Thyroid gland (tissue), 4 donors: ENCODE measurements around the gene LIMK1.

Experiments used
- POLR2A ChIP-seq, 2 donors: fragments of 450-650 bp; IDR thresholded peaks; one replicate each; pipeline ENCODE4 v1.6.1; 2017; ENCODE audit warnings: antibody characterized with exemption in 2 of 2, mild to moderate bottlenecking in 2 of 2, moderate library complexity in 1 of 2
- TF ChIP-seq, protein P1 (sequence below), 6 experiments: fragments of 200-600 bp in 3 of 6; fragments of 450-650 bp in 3 of 6; sonication (generic) in 3 of 6; IDR thresholded peaks; one replicate each; pipeline ENCODE4 v1.5.1; 2016 to 2019; ENCODE audit warnings: antibody characterized with exemption in 6 of 6, mild to moderate bottlenecking in 2 of 6, inconsistent platforms in 1 of 6, moderate library complexity in 1 of 6

DNA sequence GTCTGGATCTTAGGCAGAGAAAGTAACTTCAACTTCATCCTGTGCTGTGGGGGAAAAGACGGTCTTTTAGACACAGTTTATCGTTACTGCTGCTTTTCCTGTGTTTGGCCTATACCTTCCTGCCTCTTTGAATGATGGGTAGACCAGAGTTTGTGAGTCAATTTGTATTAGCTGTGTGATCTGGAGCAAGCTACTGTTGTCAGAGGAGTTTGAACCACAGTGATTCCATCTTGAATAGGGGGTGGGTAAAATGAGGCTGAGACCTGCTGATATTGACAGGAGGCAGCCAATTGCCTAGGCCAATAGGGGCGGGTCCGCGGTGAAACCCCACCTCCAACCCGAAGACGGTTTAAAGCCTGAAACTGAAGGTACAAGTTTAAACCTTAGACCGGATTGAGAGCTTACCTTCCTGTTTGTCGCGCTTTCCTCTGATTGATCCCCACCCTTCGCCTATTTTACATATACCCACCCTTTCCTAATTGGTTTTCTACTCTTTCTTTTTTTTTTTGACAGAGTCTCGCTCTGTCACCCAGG lies 54.8 kb downstream of the LIMK1 start:
- TF ChIP-seq, protein P1, sequence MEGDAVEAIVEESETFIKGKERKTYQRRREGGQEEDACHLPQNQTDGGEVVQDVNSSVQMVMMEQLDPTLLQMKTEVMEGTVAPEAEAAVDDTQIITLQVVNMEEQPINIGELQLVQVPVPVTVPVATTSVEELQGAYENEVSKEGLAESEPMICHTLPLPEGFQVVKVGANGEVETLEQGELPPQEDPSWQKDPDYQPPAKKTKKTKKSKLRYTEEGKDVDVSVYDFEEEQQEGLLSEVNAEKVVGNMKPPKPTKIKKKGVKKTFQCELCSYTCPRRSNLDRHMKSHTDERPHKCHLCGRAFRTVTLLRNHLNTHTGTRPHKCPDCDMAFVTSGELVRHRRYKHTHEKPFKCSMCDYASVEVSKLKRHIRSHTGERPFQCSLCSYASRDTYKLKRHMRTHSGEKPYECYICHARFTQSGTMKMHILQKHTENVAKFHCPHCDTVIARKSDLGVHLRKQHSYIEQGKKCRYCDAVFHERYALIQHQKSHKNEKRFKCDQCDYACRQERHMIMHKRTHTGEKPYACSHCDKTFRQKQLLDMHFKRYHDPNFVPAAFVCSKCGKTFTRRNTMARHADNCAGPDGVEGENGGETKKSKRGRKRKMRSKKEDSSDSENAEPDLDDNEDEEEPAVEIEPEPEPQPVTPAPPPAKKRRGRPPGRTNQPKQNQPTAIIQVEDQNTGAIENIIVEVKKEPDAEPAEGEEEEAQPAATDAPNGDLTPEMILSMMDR (IDR thresholded peaks at IDR 0.05): no peak
- no peak for TF ChIP-seq POLR2A (IDR thresholded peaks at IDR 0.05)
